Adipocyte (in vitro differentiated cells): Measurements from ENCODE around the gene ADAMTS2.

ENCODE experiments used
- DNase-seq: peaks from one replicate; pipeline ENCODE4 v3.0.0-alpha.2; 2015; ENCODE audit warnings: low read depth
- H3K27me3 ChIP-seq: replicated peaks from 2 replicates; pipeline ENCODE4 v1.7.0; 2013; ENCODE audit warnings: mild to moderate bottlenecking, low read length, moderate library complexity; ENCODE audit not compliant: control insufficient read depth, insufficient read depth
- H3K36me3 ChIP-seq: 2 replicates; pipeline ENCODE4 v1.7.0; 2013; ENCODE audit warnings: low read length, mild to moderate bottlenecking, moderate library complexity; ENCODE audit not compliant: control insufficient read depth, insufficient read depth, severe bottlenecking
- H3K4me1 ChIP-seq: 2 replicates; pipeline ENCODE4 v1.7.0; 2013; ENCODE audit warnings: mild to moderate bottlenecking, low read length, moderate library complexity; ENCODE audit not compliant: control insufficient read depth, insufficient read depth
- H3K4me3 ChIP-seq: 2 replicates; pipeline ENCODE4 v1.7.0; 2013; ENCODE audit warnings: mild to moderate bottlenecking, low read length, moderate library complexity
- H3K9ac ChIP-seq: 2 replicates; pipeline ENCODE4 v1.7.0; 2013; ENCODE audit warnings: mild to moderate bottlenecking, low read length, moderate library complexity
- H3K9me3 ChIP-seq: 2 replicates; pipeline ENCODE4 v1.7.0; 2013; ENCODE audit warnings: mild to moderate bottlenecking, low read length, moderate library complexity; ENCODE audit not compliant: control insufficient read depth

Gene ADAMTS2

DNA sequence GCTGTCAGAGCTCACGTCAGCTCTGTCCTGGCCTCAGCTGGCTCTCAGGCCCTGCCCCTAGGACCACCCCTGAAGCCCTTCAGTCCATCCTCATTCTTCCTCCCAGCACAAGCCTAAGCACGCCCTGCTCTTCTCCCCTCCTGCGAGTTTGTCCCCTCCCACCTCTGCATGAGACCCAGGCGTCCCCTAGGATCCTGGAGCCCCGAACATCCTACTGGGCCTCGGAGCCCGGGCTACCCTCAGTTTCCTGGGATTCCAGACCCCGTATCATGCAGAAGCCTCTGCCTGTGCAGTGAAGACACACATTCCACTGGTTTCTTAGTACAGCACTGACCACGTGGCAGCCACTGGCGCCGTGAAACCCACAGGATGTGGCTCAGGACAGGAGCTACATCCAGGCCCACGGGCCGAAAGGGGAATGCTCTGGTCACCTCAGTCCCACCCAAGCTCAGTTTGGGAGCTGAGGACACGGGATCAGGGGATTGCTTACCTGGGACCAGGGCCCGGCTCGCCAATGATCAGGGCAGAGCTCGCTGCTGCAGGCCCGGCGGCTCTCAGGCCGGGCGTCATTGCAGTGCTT is 220.9 kb downstream of the ADAMTS2 start:
- no peak for DNase-seq

DNA sequence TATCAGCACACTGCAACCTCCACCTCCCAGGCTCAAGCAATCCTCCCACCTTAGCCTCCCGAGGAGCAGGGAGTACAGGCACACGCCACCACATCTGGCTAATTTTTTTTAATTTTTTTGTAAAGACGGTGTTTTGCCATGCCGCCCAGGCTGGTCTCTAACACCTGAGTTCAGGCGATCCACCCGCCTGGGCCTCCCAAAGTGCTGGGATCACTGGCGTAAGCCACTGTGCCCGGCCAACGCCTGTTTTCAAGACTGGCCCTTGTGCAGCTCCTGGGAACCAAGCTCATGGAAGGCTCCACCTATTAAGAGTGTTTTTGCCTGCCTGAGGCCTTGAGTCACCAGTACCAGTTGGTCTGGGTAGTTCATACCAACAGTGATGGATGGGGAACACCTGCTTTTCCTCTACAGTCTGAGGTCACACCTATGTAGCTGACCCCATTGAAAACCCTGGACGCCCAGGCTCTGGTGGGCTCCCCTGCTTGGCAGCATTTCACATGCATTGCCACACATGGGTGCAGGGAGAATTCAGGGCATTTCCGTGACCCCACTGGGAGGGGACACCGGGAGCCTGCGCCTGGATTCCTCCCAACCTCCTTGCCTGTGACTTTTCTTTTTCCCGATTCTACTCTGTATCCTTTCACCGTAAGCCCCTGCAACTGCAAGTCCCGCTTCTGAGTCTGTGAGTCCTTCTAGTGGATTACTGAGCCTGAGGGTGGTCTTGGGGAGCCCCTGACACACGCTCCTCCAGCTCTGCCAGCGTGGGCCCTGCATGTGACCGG is 221.6 kb downstream of the ADAMTS2 start:
- Histone ChIP-seq H3K4me1 (no peaks in the 10 kb centered on the region), H3K9ac (no peak overlapping the region), H3K36me3 (peaks cover 86% of the 10 kb centered on the region), H3K9me3 (no peaks in the 10 kb centered on the region), H3K4me3 (no peak overlapping the region), H3K27me3 (no peaks in the 10 kb centered on the region)
- DNase-seq: no peak

More for the DNA sequence above, 220.9 kb downstream of the ADAMTS2 start:
- no peaks in the 10 kb centered on the region for H3K27me3 ChIP-seq
- H3K4me1 ChIP-seq: no peaks in the 10 kb centered on the region
- peaks cover 86% of the 10 kb centered on the region for H3K36me3 ChIP-seq
- H3K9me3 ChIP-seq: no peaks in the 10 kb centered on the region
- no peak overlapping the region for H3K9ac ChIP-seq
- H3K4me3 ChIP-seq: no peak overlapping the region

- Histone ChIP-seq H3K36me3 (peaks cover 88% of the 10 kb centered on the region), H3K27me3 (no peaks in the 10 kb centered on the region), H3K4me3 (no peak overlapping the region), H3K4me1 (no peaks in the 10 kb centered on the region), H3K9ac (no peak overlapping the region), H3K9me3 (no peaks in the 10 kb centered on the region)
- DNase-seq: no peak
Measured at GRCh38 chr5:179123109-179123426, 222.2 kb downstream of the ADAMTS2 start.

- H3K4me1 ChIP-seq: no peaks in the 10 kb centered on the region
- H3K4me3 ChIP-seq: no peak overlapping the region
- peaks cover 87% of the 10 kb centered on the region for H3K36me3 ChIP-seq
- H3K27me3 ChIP-seq: no peaks in the 10 kb centered on the region
- no peaks in the 10 kb centered on the region for H3K9me3 ChIP-seq
- DNase-seq: no peak
- no peak overlapping the region for H3K9ac ChIP-seq
Measured at GRCh38 chr5:179122411-179123108, 222.7 kb downstream of the ADAMTS2 start.

DNA sequence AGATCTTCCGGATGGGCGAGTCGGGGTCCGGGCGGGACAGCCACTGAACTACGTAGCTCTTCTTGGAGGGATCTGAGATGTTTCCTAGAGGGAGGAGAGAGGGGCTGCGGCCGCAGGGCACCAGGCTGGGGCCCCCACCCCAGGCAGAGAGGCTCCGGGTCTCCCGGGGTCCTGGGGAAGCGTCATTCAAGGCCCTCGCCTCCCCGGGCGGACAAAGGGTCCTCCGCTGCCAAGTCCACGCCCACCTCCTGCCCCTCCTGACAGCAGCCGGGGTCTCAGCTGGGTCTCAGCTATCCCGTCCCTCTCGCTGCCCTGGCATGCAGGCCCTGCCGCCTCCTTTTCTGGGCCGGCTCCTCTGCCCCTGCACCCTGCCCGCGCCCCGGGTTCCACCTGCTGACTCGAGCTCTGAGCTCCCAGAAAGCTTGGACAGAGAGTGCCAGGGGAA is 223.6 kb downstream of the ADAMTS2 start:
- no peak overlapping the region for H3K9ac ChIP-seq
- no peaks in the 10 kb centered on the region for H3K9me3 ChIP-seq
- H3K4me3 ChIP-seq: no peak overlapping the region
- H3K36me3 ChIP-seq: peaks cover 79% of the 10 kb centered on the region
- no peak for DNase-seq
- H3K4me1 ChIP-seq: no peaks in the 10 kb centered on the region
- no peaks in the 10 kb centered on the region for H3K27me3 ChIP-seq

- no peak overlapping the region for H3K9ac ChIP-seq
- DNase-seq: no peak
- H3K36me3 ChIP-seq: peaks cover 78% of the 10 kb centered on the region
- no peak overlapping the region for H3K4me3 ChIP-seq
- no peaks in the 10 kb centered on the region for H3K4me1 ChIP-seq
- H3K27me3 ChIP-seq: no peaks in the 10 kb centered on the region
- H3K9me3 ChIP-seq: no peaks in the 10 kb centered on the region
Measured at GRCh38 chr5:179120951-179121666, 224.2 kb downstream of the ADAMTS2 start.

- Histone ChIP-seq H3K9me3 (no peaks in the 10 kb centered on the region), H3K36me3 (peaks cover 78% of the 10 kb centered on the region), H3K4me3 (no peak overlapping the region), H3K9ac (no peak overlapping the region), H3K27me3 (no peaks in the 10 kb centered on the region), H3K4me1 (no peaks in the 10 kb centered on the region)
- DNase-seq: no peak
Measured at GRCh38 chr5:179120421-179120861, 224.8 kb downstream of the ADAMTS2 start.

DNA sequence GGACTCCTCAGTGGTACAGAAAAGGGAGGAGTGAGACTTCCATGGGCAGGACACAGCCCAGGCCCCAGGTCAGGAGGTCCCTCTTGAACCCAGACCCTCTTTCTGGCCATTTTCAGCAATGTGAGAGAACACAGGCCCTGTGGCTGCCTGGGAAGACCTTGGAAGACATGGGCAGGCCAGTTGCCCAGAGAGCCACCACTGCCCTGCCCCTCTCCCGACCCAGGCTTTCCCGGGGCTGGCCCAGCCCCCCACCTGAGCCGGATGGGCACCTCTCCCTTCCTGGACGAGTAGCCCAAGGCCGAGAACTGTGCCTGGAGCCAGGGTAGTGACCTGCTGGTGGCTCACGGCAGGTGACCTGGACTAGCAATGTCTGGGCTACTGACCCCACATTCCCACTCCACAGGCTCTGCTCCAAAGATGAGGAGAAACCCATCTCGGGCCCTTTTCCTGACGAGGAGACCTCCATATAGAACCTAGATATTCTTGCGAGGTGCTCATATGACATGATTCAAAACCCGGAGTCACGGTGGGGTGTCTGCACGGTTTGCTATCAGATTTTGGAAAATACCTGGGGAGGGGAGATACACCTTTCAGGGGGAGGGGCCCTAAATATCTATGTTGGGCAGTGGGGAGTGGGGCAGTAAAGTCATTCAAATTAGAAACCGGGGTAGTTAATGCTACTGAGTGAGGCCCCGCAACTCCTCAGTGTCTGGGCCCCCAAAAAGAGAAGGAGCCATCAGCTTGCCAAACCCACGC is 225.7 kb downstream of the ADAMTS2 start:
- Histone ChIP-seq H3K4me3 (no peak overlapping the region), H3K9me3 (no peaks in the 10 kb centered on the region), H3K9ac (no peak overlapping the region), H3K4me1 (no peaks in the 10 kb centered on the region), H3K36me3 (peaks cover 76% of the 10 kb centered on the region), H3K27me3 (no peaks in the 10 kb centered on the region)
- DNase-seq: no peak

- DNase-seq: no peak
Measured at GRCh38 chr5:179118756-179119414, 226.4 kb downstream of the ADAMTS2 start.

GRCh38 chr5:179118338-179118737 is 226.9 kb downstream of the ADAMTS2 start:
- Histone ChIP-seq H3K9me3 (no peaks in the 10 kb centered on the region), H3K9ac (no peak overlapping the region), H3K4me3 (no peak overlapping the region), H3K4me1 (no peaks in the 10 kb centered on the region), H3K27me3 (no peaks in the 10 kb centered on the region), H3K36me3 (peaks cover 75% of the 10 kb centered on the region)
- no peak for DNase-seq

More at GRCh38 chr5:179118756-179119414, 226.4 kb downstream of the ADAMTS2 start:
- no peak overlapping the region for H3K9ac ChIP-seq
- no peaks in the 10 kb centered on the region for H3K9me3 ChIP-seq
- no peaks in the 10 kb centered on the region for H3K27me3 ChIP-seq
- H3K4me3 ChIP-seq: no peak overlapping the region
- H3K4me1 ChIP-seq: no peaks in the 10 kb centered on the region
- peaks cover 75% of the 10 kb centered on the region for H3K36me3 ChIP-seq
